SK-N-DZ (cell line): ENCODE data around the gene DMKN.
"Not testable (repeated sequence)": the region's sequence is repeated elsewhere in the genome, so short reads cannot be mapped to it uniquely, and the experiment has no call there.

Experiments used
- DNase-seq: peaks from one replicate; pipeline ENCODE4 v3.0.0-alpha.2; 2015; ENCODE audit warnings: low spot score

DMKN gene

DNA sequence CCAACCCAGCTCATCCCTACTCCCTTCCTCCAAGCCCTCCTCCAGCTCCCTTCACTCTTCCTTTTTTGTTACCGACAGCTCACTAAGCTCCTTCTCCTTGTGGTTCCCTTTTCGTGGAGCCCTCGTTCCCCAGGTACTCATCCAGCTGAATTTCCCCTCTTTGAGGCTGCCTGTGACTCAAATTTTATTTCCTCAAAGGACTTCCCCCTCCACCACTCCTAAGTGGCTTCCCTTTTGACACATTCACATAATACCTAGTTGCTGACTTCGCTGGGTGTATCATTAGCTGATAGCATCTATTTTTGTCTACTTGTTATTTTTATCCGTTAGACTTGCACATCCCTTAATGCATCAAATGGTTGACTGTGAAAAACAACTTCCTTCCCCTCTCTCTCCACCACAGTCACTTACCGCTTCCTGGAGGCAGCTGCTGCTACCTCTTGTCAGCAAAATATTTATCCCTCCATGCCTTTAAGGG lies 50.9 kb downstream of the DMKN start:
- no peak for DNase-seq

DNA sequence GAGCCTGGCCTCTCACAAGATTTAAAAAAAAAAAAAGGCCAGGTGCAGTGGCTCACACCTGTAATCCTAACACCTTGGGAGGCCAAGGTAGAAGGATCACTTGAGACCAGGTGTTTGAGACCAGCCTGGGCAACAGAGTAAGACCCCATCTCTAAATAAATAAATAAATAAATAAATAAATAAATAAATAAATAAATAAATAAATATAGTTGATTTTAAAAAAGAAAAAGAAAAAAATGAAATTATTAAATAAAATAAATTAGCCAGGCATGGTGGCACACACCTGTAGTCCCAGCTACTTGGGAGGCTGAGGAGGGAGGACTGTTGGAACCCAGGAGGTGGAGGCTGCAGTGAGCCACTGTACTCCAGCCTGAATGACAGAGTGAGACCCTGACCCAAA lies 51.7 kb downstream of the DMKN start:
- DNase-seq, result not testable (repeated sequence)

DNA sequence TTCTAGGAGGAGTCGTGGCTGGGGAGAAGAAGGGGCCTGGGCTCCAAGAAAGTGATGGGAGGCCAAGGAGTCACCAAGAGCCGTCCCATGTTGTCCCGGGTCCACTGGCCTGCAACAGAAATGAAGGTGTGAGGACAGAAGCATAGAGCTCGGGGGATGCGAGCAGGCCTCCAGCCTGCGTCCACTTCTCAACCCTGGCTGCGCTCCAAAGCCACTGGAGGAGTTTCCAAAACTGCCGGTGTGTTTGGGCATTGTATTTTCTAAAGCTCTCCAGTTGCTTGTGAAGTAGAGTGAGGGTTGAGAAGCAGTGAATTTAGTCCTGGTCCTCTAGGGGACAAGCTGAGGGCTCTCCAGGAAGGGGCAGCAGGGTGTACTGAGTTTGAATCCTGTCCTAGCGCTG lies 52.4 kb downstream of the DMKN start:
- no peak for DNase-seq

DNA sequence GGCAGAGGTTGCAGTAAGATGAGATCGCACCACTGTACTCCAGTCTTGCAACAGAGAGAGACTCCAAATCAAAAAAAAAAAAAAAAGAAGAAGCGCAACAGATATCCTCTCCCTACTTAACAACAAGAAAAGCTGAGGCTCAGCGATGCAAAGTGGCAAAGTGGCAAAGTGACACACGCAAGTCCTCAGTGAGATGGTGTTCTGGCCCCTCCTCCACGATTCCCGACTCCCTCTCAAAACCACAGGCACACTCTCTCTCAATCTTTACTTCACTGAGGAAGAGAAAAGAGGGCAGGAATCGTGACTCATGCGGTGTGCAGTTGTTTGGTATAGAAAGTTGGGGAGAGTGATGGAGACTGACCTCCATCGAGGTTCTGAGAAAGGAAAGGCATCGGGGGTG lies 52.8 kb downstream of the DMKN start:
- no peak for DNase-seq

DNA sequence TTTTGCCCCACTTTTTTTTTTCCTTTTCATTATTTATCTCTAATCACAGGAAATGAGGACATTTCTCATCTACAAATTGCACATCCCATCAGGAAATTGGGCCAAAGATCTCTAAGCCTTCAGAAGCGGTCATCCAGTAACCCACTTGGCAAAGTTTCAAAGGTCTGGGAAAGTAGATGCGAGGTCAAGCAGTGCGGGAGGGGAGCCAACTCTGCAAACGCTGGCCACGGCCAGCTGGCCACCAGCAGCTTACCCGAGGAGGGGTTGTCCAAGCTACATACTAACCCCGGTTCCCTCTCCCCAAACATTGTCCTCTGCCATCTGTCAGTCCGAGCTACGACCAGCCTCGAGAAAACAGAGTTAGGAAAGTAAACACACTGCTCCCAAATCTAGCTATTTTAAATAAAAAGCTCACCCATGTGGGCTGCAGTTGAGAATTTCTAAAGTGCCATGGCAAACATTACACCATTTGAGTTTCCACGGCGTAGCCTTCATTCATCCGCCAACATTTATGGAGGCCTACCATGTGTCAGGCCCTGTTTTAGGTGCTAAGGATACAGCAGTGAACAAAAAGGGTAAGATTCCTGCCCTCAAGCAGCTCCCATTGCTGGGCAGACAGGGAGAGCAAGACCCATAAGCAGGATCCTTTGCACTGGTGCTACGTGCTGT lies 53.9 kb downstream of the DMKN start:
- no peak for DNase-seq

DNA sequence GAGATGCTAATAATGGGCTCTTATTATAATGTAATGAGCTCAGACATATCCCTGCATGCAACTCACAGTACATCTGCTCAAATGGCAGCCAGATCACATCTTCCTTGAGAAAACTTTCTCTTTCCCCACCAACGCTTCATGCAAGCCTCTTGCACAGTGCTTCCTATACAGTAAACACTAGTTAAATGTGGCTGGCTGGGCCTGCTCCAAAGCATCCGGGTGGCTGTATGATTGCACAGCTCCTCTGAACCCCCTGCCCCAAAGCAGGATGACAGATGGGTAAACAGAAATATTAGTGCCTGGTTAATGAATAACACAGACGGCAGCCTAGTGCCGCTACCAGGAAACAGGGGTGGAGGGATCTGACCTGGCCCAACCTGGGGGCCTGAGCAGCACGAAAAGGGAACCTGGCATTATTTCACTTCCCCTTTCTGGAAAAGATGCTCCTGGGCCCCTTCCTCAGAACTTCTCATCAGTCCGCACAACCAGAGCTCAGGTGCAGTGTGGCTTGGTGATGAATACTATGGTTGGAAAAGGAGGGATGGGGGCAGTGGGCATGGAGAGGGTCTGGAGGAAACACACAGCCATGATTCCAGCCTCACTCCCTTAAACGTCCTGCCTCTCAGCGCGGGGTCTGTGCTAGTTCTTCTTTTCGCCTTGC lies 54.6 kb downstream of the DMKN start:
- no peak for DNase-seq

DNA sequence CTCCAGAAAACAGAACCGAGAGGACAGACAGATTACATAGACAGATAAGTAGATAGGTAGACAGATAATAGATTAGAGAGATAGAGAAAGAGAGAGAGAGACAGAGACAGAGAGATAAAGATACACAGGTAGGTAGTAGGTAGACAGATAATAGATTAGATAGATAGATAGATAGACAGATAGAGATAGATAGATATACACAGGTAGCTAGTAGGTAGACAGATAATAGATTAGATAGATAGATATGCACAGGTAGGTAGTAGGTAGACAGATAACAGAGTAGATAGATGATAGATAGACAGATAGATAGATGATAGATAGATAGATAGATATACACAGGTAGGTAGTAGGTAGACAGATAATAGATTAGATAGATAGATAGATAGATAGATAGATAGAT lies 55.3 kb downstream of the DMKN start:
- DNase-seq, result no peak

DNA sequence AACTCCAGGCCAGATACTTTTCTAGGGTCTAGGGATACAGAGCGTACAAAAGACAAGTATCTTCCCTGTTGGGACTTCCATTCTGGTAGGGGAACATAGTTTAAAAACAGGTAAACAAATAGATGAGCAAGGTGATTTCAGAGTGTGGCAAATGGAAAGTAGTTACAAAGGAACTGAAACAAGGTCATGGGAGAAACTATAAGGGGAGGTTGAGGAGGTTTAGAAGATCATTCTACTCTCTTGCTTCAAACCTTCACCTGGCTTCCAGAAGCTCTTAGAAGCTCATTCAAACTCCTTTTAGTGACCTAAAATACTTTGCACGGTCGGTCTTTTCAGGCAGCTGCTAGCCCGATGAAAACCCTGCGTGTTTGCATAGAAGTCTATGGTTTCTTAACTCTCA lies 56.3 kb downstream of the DMKN start:
- no peak for DNase-seq

DNA sequence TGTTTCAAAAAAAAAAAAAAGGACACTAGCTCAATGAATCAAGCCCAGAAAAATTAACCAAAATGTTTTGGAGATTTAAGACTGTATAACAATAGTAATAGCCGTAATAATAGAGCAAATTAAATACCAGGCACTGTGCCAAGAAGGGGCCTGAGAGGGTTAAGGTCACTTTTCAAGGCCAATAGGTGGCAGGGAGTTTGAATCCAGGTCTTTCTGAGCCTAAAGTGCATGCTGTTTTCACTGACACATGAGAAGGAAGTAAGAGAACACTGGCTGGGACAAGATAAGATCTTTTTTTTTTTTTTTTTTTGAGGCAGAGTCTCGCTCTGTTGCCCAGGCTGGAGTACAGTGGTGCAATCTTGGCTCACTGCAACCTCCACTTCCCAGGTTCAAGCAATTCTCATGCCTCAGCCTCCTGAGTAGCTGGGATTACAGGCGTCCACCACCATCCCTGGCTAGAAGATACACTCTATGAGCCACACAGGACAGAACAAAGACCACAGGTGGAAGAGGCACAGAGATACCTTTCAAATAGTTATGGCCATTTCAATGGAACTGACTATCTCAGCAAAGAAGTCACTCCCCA lies 57.7 kb downstream of the DMKN start:
- DNase-seq, result no peak

DNA sequence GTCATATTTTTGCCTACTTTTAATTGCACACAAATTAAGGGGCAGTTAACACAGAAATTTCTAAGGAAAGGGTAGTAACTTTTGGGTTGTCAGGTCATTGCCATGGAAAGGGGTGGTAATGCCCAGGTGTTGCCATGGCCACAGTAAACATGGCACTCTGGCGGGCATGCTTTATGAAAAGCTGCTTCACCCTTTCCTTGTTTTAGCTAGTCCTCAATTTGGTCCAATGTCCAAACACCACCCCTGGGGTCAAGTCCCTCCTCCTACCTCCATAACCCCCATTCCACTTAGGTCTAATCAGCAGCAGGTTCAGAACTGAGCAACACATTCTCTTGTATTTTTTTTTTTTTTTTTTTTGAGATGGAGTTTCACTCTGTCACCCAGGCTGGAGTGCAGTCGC lies 58.8 kb downstream of the DMKN start:
- DNase-seq, result no peak

DNA sequence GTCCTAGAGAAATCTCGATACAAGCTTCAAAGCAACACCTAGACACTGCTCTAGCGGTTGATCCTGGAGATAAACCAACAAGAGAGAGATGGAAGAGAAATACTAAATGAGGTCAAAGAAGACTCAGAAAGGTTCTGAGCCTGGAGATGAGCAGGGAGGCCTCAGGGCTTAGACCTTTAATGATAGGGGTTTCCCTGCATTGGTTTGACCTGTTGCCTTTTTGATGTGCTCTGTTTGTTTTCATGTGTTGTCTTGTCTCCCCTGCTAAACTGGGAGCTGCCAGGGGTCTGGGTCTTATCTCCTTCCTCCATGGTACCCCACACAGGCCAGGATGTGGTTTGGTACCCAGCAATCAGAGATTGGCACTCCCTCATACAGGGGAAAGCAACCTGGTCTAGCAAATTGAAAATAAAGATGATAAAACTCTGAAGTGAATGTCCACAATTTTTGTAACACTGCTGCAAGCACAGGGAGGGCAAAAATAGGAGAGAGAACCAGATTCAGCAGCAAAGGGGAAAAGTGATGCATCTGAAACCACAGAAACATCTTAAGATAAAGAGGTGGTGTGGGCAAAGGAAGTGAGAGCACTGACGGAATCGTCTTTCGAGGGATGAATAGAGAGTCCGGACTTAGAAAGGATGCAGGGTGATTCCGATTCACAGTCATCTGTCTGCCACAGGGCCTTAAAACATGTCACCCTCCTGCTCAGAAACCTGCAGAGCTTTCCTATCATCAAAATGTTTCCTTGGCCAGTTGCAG lies 61.9 kb downstream of the DMKN start:
- no peak for DNase-seq

DNA sequence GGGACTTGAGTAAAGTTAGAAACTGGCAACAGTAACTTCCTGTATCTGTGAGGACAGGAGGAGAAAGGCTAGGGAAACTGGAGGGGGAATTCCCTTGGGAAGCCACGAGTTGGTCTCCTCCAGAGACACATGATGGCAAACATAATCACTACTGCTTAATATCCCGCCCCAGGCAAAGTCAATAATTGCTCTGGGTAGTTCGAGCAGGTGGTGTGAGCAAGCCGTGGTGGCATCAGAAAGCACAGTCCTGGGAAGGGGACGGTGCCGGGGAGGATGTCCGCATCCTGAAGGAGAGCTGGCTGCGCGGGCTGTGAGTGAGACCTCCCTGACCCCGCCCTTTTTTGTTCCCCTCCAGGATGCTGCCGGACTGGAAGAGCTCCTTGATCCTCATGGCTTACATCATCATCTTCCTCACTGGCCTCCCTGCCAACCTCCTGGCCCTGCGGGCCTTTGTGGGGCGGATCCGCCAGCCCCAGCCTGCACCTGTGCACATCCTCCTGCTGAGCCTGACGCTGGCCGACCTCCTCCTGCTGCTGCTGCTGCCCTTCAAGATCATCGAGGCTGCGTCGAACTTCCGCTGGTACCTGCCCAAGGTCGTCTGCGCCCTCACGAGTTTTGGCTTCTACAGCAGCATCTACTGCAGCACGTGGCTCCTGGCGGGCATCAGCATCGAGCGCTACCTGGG lies 63.9 kb downstream of the DMKN start:
- DNase-seq, result no peak

DNA sequence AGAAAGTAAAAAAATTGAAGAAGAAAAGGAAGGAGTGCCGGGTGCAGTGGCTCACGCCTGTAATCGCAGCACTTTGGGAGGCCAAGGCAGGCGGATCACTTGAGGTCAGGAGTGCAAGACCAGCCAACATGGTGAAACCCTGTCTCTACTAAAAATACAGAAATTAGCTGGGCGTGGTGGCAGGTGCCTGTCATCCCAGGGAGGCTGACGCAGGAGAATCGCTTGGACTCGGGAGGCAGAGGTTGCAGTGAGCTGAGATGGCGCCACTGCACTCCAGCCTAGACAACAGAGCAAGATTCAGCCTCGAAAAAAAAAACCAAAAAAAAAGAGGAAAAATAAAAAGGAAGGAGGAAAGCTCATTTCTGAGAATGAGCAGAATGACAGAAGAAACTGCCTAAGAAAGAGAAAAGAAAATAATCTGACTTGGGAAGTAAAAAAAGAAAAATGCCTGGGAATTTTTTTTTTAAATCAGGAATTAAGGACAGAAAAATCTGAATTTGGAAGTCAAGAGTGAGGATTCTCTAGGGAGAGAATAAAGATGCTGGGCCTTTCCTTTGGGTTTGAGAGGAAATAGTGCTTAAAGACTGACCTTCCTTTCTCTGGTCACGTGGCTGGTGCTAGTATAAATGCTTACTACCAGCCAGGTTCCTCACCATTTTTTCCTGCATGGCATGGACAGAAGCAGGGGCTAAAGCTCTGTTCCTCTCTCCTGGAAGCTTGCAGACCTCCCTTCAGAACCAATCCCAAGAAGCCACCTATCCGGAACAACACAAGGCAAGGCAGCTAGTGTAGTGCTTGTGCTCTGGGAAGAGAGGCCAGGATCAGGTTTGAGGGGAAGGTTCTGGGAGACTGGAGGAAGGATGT lies 65.6 kb downstream of the DMKN start, which contains the start of gene FFAR2:
TSS of gene FFAR2 (plus strand) at position 652 of the 864 bp plus-strand sequence. CDS start 1,458 bp downstream, outside the sequence.
- DNase-seq, result no peak
